Measurements from ENCODE around the gene CAPS.
"Not testable (repeated sequence)": the region's sequence is repeated elsewhere in the genome, so short reads cannot be mapped to it uniquely, and the experiment has no call there.

CAPS gene

DNA sequence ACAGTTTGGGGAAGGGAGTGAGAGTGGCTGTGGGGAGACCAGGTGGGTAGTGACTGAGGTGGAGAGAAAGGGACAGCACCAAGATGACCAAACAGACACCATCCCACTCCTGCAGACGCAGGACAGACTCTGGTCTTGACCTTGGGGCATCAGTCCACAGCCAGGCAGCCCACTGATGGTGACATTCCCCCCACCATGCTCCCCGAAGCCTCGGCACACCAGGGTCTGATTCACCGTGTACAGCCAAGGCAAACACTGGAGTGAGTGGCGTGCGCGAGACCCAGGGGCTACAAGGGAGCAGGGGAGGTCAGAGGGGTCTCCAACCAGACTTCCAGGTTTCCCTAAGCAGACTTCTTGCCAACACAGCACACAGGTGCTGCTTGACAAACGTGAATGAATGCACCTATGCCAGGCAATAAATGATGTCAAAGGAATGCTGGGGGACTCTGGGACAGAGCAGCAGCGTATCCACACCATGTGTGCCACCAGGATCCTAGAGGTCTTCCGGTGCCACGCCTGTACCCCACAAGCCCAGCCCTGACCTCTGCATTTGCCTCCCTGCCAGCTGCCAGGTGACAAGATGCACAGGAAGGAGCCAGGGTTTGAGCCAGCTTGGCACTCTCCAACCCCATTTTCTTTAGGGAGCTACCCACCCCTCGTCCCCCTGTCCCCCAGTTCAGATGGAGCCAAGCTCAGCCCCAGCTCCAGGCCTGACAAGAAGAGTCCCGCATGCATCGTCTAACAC, 45.4 kb downstream of the CAPS start:
- DNase-seq, result no peak

DNA sequence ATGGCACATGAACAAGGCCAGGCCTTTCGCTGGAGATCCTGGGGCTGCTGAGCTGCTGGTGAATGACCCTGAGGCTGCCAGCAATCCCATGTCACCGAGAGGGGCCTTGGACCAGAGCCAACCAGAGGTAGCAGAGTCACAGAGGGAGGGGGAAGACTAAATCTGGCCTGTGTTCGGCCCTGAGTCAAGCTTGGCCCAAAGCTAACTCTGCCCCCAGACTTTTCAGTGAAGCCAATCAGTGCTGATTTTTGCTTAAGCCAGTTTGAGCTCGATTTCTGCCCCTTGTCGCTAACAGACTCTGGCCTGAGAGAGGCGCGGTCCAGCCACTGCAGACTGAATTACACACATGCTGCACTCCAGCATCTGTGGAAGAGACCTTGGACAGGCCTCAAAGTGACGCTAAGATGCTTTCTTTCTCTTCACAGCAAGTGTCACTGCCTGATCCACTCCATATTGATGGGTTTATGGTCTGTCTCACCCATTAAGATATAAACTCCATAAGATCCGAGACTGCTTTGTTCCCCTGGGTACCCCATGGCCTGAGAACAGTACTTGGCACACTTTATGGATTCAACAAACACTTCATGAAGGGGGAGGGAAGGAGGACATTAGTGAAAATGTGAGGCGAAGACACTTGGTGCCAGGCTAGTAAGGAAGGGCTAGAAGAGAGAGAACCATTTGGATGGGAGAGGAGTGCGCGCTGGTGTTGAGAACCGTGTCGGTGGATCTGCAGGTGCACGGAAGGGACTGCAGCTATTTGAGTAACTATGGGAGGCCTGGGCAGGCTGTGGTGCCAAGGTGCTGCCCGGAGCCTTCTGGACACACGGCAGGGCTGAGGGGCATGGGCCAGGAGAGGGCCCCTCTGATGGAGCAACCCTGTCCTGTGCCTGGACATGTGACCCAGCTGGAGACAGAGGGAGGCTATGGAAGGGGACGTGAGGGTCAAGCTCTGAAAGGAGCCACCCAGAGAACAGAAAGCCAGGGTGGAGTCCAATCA, 46.2 kb downstream of the CAPS start:
- DNase-seq, result no peak

DNA sequence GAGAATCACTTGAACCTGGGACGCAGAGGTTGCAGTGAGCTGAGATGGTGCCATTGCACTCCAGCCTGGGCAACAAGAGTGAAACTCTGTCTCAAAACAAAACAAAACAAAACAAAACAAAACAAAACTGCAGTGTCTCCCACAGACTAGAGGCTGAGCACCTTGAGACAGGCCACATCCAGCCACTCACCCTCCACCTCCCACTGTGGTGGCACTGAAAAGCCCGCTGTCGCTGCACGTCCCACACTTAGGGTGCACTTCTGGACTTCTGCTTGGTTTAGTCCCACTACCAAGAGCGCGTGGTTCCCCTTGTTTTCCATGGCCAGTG, 47.6 kb downstream of the CAPS start:
- DNase-seq, result not testable (repeated sequence)

DNA sequence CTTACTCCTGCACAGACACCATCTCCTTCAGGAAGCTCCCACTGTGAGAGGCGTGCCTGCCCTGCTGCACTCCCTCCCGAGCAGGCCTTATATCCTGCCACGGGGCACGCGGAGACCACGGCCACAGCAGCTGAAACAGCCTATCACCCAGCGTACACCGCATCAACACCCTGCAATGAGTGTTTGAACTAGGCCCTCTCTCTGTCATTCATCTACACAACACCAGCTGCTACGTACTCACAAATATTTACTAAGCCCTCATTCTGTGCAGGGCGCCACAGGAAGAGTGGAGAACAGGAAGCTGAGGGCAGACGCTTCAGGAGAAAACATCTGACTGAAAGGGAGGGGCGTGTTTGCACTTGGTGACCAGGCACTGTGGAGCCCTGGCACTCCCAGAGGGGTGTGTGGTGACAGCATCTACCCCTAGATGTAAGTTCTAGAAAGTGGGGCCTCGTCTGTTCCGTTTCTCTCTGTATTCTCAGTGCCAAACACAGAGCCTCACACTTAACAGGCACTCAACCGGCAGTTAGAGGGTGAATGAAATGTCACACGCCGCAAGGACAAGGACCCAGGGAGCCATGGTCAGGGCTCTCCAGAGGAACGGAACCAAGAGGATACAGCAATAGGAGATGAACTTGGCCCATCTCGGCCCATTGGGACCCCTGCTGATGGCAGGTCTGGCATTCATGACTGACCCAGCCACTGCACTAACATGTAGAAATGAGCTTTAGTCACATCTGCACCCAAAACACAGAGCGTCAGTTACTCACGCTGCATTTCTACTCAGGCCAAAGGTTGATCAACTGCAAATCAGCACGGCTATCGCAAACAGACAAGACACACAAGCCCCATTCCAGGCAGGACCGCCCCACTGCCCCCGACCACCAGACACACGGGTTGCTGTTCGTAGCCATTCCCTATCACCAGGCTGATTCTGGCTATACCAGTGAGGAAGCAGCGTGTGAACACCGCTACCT, 48.2 kb downstream of the CAPS start:
- DNase-seq, result peak; percentile 62

DNA sequence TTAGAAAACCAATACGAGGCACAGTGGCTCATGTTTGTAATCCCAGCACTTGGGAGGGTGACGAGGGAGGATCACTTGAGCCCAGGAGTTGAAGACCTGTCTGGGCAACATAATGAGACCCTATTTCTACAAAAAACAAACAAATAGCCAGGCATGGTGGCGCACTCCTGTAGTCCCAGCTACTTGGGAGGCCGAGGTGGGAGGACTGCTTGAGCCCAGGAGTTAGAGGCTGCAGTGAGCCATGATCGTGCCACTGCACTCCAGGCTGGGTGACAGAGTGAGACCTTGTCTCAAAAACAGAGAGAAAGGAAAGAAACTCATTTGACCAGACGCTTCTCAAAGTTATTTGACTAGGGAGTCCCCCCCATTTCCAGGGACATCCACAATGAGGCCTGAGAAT, 49.2 kb downstream of the CAPS start:
- not testable (repeated sequence) for DNase-seq

DNA sequence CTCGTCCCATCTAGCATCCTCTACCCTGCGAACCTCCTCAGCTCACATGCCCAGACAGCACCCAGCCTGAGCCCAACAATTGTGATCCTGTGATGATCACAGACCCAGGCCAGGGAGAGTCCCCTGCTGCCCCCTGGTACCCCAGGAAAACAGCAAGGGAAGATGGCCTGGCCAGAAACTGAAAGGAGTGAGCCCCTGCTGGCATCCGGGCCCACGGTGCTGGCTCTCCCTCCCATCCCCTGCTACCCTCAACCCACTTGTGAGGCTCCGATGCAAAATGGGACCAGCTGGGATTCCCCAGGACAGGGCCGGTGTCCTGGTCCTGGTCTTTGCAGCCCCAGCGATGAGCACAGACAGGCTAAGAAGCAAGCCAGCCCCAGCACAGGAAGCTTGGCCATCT, 49.8 kb downstream of the CAPS start:
- DNase-seq, result no peak

DNA sequence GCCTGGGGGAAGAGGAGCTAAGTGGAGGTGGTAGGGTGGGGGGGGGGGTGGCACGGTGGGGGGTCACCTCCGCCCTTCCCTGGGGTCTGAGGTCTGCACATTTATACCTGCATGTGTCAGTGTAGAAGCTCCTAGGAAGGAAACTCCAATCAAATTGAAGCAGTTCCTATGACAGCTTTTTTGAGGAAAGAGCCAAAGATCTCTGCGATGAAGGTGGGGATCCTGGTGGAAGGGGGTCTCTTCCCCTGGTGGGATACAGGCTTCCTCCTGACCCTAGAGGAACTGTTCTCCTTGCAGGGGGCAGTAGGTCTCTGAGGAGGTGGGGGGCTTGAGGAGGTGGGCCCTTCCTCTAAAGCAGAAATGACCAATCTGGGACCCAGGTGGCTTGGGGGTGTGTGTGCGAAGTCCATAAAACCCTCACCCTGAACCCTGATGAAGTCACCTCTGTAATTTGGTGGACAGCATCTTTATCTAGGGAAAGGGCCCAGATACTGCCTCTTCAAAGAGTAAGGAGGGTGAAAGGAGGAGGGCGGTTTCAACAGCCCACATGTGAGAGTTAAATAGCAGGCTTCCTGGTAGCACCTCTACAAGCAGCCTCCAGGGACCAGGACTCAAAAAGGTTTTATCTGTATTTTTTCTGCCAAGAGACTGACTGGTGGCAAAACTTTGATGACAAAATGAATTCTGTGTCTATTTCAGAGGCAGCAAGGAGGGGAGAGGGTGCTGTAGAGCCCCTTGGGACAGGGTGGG, 50.9 kb downstream of the CAPS start:
- DNase-seq, result no peak
